GM19240 (cell line): ENCODE results near the gene SDC4.

ENCODE experiments used
- DNase-seq: peaks from one replicate; pipeline ENCODE4 v3.0.0; 2011; ENCODE audit warnings: low spot score; ENCODE audit not compliant: insufficient read length

Gene SDC4

GRCh38 chr20:45297786-45298497 is 50.3 kb downstream of the SDC4 start:
- no peak for DNase-seq

DNA sequence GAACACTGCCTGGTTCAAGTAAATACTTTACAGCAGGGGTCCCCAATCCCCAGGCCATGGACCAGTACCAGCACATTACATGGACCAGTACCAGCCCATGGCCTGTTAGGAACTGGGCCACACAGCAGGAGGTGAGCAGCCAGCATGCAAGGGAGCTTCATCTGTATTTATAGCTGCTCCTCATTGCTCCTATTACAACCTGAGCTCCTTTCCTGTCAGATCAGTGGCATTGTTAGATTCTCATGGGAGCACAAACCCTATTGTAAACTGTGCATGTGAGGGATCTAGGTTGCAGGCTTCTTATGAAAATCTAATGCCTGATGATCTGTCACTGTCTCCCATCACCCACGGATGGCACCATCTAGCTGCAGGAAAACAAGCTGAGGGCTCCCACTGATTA is 53.6 kb downstream of the SDC4 start:
- no peak for DNase-seq

DNA sequence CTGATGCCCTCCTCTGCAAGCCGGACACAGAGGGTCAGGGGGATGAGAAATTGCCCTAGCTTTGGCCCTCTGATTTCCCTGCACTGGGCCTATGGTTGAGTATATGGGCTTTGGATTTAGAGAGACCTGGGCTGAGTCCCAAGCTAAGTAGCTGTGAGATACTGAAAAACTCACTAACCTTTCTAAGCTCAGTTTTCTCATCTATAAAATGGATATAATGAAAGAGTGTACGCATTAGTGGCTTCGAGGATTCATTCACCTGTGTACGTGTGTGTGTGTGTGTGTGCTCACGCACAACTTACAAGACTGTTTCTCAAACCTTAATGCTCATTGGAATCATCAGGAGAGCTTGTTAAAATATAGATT is 54.2 kb downstream of the SDC4 start:
- no peak for DNase-seq

DNA sequence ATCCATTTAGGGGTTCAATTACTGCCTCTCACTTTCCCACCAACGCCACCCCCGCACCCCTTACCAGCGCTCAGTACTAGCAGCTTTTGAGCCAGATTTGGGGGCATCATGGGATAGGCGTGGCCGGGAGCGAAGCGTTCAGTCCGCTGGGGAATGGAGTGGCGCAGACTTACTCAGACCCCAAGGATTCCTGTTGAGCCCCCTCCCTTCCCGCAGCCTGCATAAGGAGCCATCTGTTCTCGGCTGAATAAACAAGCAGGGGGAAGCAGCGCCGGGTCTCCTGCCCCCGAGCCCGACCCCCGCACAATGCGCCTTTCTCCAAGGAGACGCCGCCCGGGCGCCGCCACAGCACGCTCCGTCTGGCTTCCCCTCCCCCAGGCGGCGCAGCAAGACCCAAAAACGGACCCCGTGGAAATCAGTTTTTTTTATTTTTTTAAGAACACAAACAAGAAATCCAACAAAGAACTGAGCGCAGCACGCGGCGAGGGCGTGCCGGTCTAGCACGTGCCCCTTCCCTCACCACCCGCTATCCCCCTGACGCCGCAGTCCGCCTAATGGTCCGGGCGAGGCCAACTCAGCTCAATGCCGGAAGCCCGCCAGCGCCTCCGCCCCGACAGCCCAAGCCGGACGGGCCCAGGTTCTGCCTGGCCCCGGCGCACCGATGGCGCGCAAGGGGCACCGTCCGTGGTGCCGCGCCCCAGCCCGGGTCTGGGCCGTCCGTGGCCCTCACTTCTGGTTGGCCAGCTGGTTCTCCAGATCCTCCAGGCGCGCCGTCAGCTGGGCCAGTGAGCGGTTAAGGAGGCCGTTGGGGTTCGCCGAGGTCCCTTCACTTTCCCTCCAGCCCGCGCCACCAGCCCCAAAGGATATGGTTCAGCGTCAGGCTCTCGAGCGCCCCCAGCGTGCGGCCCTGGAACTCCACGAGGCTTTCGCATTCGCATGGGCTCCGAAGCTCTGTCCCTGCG is 54.9 kb downstream of the SDC4 start:
- DNase-seq = peak; percentile 73

- no peak for DNase-seq
Measured at GRCh38 chr20:45292343-45292742, 55.9 kb downstream of the SDC4 start.

DNA sequence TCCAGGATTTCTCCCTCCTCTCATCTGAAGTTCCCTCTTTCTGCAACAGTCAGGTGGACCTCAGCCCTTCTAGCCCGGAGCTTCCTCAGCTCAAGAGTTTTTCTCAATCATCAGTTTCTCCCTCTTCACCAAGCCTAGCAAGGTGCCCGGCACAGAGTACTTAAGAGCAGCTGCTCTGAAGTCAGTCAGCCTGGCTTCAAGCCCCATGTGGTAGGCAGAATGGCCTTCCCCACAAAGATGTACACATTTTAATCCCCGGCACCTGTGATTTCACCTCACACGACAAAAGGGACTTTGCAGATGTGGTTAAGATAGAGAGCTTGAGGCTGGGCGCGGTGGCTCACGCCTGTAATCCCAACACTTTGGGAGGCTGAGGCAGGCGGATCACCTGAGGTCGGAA is 56.7 kb downstream of the SDC4 start:
- no peak for DNase-seq

GRCh38 chr20:45290677-45291355 is 57.4 kb downstream of the SDC4 start:
- peak; percentile 79 for DNase-seq

DNA sequence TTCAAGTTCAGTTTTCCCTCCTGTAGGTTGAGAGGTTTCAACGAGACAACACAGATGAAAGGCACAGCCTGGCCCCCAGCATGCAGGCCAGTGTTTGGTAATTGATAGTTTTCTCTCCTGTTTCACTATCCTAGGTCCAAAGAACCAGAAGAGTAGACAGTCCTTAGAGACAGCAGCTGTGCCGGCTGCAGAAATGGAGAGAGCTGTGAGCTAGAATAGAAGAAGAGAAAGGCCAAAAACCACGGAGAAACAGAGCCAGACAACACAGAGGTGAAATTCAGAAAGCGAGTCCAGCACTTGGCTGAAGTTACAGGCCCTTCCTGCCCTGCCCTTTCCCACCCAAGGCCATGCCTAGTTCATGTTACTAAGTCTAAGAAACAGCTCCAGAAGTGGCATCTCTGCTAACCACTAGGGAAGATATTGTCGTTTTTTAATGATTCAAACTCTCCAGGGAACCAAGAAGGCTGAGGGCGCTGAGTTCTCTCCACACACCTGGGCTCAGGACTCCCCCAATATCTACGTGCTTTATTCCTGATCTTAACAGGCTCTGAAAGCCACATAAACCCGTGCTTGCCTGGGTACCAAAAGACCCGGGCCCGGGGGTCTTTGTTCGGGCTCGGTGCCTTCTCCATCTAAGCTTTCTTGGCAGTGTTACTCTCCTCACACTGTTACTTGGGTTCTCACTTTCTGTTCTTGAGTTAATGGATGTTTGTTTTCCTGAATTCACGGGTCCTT is 58.1 kb downstream of the SDC4 start:
- DNase-seq = no peak

DNA sequence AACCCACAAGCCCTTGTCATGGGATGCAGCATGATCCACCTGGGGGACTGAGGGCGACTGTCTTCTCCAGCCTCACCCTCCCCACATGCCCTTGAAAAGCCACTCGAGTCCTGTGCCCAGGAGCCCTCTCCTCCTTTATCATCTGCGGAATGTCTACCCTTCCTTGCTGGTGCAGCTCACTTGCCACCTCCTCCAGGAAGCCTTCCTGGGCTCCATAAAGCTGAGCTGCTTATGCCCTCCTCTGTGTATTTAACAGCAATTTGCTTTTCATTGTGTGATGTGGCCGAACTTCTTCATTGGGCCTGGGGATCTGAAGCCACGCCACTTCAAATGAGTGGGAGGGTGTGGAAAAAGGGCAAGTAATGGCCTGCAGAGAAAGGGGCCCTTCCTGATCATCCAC is 59.4 kb downstream of the SDC4 start:
- no peak for DNase-seq

- no peak for DNase-seq
Measured at GRCh38 chr20:45288376-45288775, 59.8 kb downstream of the SDC4 start.

DNA sequence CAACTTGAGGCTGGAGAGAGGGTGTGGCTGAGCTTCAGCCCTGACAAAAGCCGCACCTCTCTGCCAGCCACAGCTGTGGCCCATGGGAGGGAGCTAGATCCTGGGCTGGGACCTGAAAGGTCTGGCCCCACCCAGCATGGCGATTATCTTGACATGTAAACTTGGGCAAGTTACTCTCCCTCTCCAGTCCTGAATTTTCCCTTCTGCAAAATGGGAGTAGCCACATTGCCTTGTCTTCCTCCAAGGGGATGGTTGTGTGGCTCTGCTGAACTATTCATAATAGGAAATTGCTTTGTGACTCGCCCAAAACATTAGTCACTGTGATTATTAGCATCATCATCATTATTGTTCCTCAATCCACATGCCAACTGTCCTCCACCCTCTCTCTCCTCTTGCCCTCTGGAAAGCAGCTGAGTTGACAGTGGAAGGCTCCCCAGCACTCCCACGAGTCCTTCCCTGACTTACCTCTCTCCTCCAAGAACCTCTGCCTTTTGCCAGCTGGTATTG is 64.6 kb downstream of the SDC4 start:
- no peak for DNase-seq

GRCh38 chr20:45282700-45283550 is 65.3 kb downstream of the SDC4 start:
- DNase-seq = no peak

DNA sequence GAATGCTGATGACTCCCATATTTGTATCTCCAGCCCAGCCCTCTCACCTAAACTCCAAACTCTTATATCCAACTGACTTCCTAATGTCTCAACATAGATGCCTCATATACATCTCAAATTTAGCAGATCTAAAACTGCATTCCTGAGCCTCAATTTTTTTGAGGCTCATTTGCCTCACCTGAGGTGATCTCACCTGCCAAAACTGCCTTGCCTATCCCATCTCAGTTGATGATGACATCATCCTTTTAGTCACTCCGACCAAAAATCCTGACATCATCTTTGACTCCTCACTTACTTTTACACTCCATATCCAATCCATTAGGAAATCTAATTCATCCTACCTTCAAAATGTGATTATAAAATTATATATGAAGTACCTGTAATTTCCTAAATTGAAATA is 68.2 kb downstream of the SDC4 start:
- no peak for DNase-seq

DNA sequence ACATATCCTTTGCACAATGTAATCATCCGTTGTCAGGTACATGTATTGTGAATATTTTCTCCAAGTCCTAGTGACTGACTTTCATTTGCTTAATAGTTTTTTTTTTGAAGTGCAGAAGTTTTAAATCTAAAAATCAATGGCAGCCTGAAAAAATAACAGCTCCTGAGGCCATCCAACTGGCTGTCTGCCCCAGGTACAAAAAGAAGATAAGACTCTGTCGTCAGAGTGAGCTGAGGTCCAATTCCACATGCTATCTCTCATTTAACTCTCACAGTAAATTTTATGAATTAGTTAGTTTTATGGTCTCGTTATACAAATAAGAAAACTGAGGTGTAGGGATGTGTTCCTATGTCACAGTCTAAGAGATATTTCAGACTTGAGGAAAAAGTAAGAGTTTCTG is 72.9 kb downstream of the SDC4 start:
- no peak for DNase-seq
